ENCODE results near the gene NRG3.

DNA sequence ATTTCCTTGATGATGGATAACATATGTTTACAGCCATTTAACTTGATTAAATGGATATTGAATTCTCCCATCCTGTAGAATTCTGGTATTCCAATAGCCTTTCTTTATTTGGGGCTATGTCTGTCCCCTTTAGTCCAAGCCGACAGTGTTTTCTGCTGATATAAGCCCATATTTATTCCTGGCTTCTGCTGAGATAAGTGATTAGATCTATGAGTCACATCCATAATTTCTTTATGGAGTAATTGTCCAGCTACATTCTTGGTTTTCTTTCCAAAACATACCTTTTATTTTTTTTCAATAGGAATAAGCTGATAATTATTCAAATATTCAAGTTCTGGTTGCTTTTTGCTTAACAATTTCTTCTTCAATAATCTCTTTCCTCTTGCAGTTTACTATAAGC, 106.7 kb downstream of the NRG3 start:
- TF ChIP-seq CTCF (conservative IDR thresholded peaks at IDR 0.05 in 1 of 2, IDR thresholded peaks at IDR 0.05 in 1 of 2; ENCODE audit: low read depth in 1 of 2, low read length in 2 of 2) (no peak), EZH2 (IDR thresholded peaks at IDR 0.05; ENCODE audit: low read length, missing control alignments) (no peak)

All from fibroblast of lung (primary cell).